HL-60 (cell line): Measurements from ENCODE around the gene BUD23.
A peak's percentile ranks its signal among the peaks of the same experiment; 100 is the strongest.

Experiments
- CTCF ChIP-seq: IDR thresholded peaks from one replicate; pipeline ENCODE4 v1.5.1; 2011; ENCODE audit warnings: low read length, control low read depth, inconsistent platforms; ENCODE audit not compliant: insufficient read depth
- GABPA ChIP-seq: IDR thresholded peaks from 2 replicates; pipeline ENCODE4 v1.6.1; 2012; ENCODE audit warnings: low read depth
- POLR2AphosphoS5 ChIP-seq: IDR thresholded peaks from 2 replicates; pipeline ENCODE4 v1.6.1; 2012; ENCODE audit warnings: low read depth
- REST ChIP-seq: IDR thresholded peaks from 2 replicates; pipeline ENCODE4 v1.6.1; 2012; ENCODE audit warnings: low read depth; ENCODE audit not compliant: insufficient replicate concordance
- SPI1 ChIP-seq: IDR thresholded peaks from 2 replicates; pipeline ENCODE4 v1.6.1; 2012; ENCODE audit warnings: low read depth, mild to moderate bottlenecking, borderline replicate concordance

GRCh38 chr7:73683056-73683787, at the start of gene BUD23, which contains the start of gene DNAJC30:
- TF ChIP-seq REST, result no peak
- TF ChIP-seq CTCF, result no peak
- TF ChIP-seq POLR2AphosphoS5, result peak; percentile 88
- TF ChIP-seq GABPA, result 0 out of 2 replicates have a peak, but pooled peaks have one; percentile 17
- no peak for TF ChIP-seq SPI1
